Measurements from ENCODE around the gene MYL11.

MYL11 gene

GRCh38 chr16:30416047-30416603, 41.5 kb downstream of the MYL11 start:
- no peak overlapping the region for H3K4me3 ChIP-seq (ENCODE audit: low read depth, low read length)
- TF ChIP-seq MYC (IDR thresholded peaks at IDR 0.05; ENCODE audit: low read depth, low read length) (no peak), MAX (IDR thresholded peaks at IDR 0.05; ENCODE audit: low read depth, low read length) (no peak), POLR2A (IDR thresholded peaks at IDR 0.05; ENCODE audit: extremely low read depth, insufficient read length) (no peak), CTCF (IDR thresholded peaks at IDR 0.05; ENCODE audit: low read depth, low read length) (no peak)
- no peak for DNase-seq (ENCODE audit: low read depth)

GRCh38 chr16:30416624-30417528, 42.3 kb downstream of the MYL11 start:
- TF ChIP-seq MYC (IDR thresholded peaks at IDR 0.05; ENCODE audit: low read depth, low read length) (no peak), MAX (IDR thresholded peaks at IDR 0.05; ENCODE audit: low read depth, low read length) (no peak), CTCF (IDR thresholded peaks at IDR 0.05; ENCODE audit: low read depth, low read length) (no peak), POLR2A (IDR thresholded peaks at IDR 0.05; ENCODE audit: extremely low read depth, insufficient read length) (no peak)

GRCh38 chr16:30417529-30418349, 43.1 kb downstream of the MYL11 start:
- TF ChIP-seq MYC (IDR thresholded peaks at IDR 0.05; ENCODE audit: low read depth, low read length) (no peak), MAX (IDR thresholded peaks at IDR 0.05; ENCODE audit: low read depth, low read length) (no peak), POLR2A (IDR thresholded peaks at IDR 0.05; ENCODE audit: extremely low read depth, insufficient read length) (no peak), CTCF (IDR thresholded peaks at IDR 0.05; ENCODE audit: low read depth, low read length) (no peak)
- no peak overlapping the region for H3K4me3 ChIP-seq (ENCODE audit: low read depth, low read length)
- peak; percentile 93 for DNase-seq (ENCODE audit: low read depth)

More at GRCh38 chr16:30416624-30417528, 42.3 kb downstream of the MYL11 start:
- no peak for DNase-seq (ENCODE audit: low read depth)
- H3K4me3 ChIP-seq (ENCODE audit: low read depth, low read length), result no peak overlapping the region

GRCh38 chr16:30418350-30419181, 44.0 kb downstream of the MYL11 start:
- H3K4me3 ChIP-seq (ENCODE audit: low read depth, low read length), result no peak overlapping the region
- TF ChIP-seq CTCF (IDR thresholded peaks at IDR 0.05; ENCODE audit: low read depth, low read length) (no peak), MYC (IDR thresholded peaks at IDR 0.05; ENCODE audit: low read depth, low read length) (no peak)
- peak; percentile 55 for DNase-seq (ENCODE audit: low read depth)

- TF ChIP-seq POLR2A (IDR thresholded peaks at IDR 0.05; ENCODE audit: extremely low read depth, insufficient read length) (no peak), CTCF (IDR thresholded peaks at IDR 0.05; ENCODE audit: low read depth, low read length) (no peak), MAX (IDR thresholded peaks at IDR 0.05; ENCODE audit: low read depth, low read length) (no peak), MYC (IDR thresholded peaks at IDR 0.05; ENCODE audit: low read depth, low read length) (no peak)
- DNase-seq (ENCODE audit: low read depth), result no peak
- no peak overlapping the region for H3K4me3 ChIP-seq (ENCODE audit: low read depth, low read length)
Measured at GRCh38 chr16:30421010-30421409, 46.4 kb downstream of the MYL11 start.

Measured in NB4 (cell line).